HepG2 (cell line): ENCODE results near the gene CD9. TPM values are rescaled to one million over a fixed set of nuclear protein-coding genes. Genes with fewer than 3 reads are reported as not detected.

ENCODE experiments used
- ATAC-seq: fragments of 200-7000 bp; cut with Tn5 transposase; 3 replicates; pipeline ENCODE4 v1.9.1; 2020; ENCODE audit warnings: mild to moderate bottlenecking, moderate library complexity
- BruUV-seq: library from RNA; stranded (reverse); fragments of 400-500 nt; replicated peaks from 2 replicates; lab custom pipeline; 2021; lab: Mats Ljungman, UMichigan
- CTCF ChIA-PET: fragments of 300-600 bp; formaldehyde crosslinking; extraction: SDS; loops from one replicate; lab custom pipeline; 2021; ENCODE audit warnings: low total read pairs, inconsistent platforms, low intra/inter-chr PET ratio; lab: Yijun Ruan, JAX
- POLR2A ChIA-PET: fragments of 350-600 bp; sonication (Branson Sonifier 250); formaldehyde crosslinking; loops from one replicate; lab custom pipeline; 2020; ENCODE audit warnings: antibody characterized with exemption, inconsistent platforms; lab: Yijun Ruan, JAX
- DNase-seq: peaks from one replicate; pipeline ENCODE4 v3.0.0-alpha.2; 2015; ENCODE audit warnings: low spot score
- FAIRE-seq: peaks from 3 replicates; lab custom pipeline; 2011; peaks lifted over from hg19 to GRCh38; lab: Jason Lieb, UNC
- H2AFZ ChIP-seq: one replicate; pipeline ENCODE4 v1.6.1; 2011; ENCODE audit warnings: low read length, inconsistent platforms
- H3K27ac ChIP-seq: fragments of 300-600 bp; 3 replicates; pipeline ENCODE4 v1.8.0; 2011; ENCODE audit warnings: mixed run types, mild to moderate bottlenecking, mixed read lengths, low read length, inconsistent platforms; ENCODE audit not compliant: insufficient read depth; ENCODE audit errors: extremely low read length
- H3K27me3 ChIP-seq, 2 experiments: fragments of 200-600 bp in 1 of 2; 2 replicates in 1 of 2; 3 replicates in 1 of 2; pipeline versions ENCODE4 v1.6.0 to v1.8.0; 2011; ENCODE audit warnings: low read length in 2 of 2, mild to moderate bottlenecking in 2 of 2, moderate library complexity in 2 of 2, inconsistent platforms in 1 of 2; ENCODE audit not compliant: insufficient read depth in 2 of 2, control insufficient read depth in 1 of 2
- H3K36me3 ChIP-seq, 2 experiments: fragments of 200-600 bp in 1 of 2; replicated peaks in 1 of 2; 2 replicates in 1 of 2; 3 replicates in 1 of 2; pipeline versions ENCODE4 v1.5.1 to v1.8.0; 2011; ENCODE audit warnings: low read length in 2 of 2, inconsistent platforms in 1 of 2; ENCODE audit not compliant: insufficient read depth in 2 of 2, control insufficient read depth in 1 of 2
- H3K4me1 ChIP-seq: 2 replicates; pipeline ENCODE4 v1.5.1; 2012; ENCODE audit warnings: low read length, inconsistent platforms; ENCODE audit not compliant: insufficient read depth
- H3K4me2 ChIP-seq: 2 replicates; pipeline ENCODE4 v1.6.0; 2011; ENCODE audit warnings: low read depth, low read length, inconsistent platforms
- H3K4me3 ChIP-seq, 3 experiments: fragments of 200-600 bp in 1 of 3; sonication (generic), shearing (Covaris generic) in 1 of 3; replicated peaks in 1 of 3; 2 replicates each; pipeline ENCODE4 v1.5.1; 2011 to 2016; ENCODE audit warnings: low read length in 3 of 3, inconsistent platforms in 2 of 3, low read depth in 2 of 3, mild to moderate bottlenecking in 2 of 3, control low read depth in 1 of 3, mixed read lengths in 1 of 3; ENCODE audit not compliant: insufficient read depth in 1 of 3
- H3K79me2 ChIP-seq: one replicate; pipeline ENCODE4 v1.6.1; 2011; ENCODE audit warnings: low read length, inconsistent platforms; ENCODE audit not compliant: insufficient read depth
- H3K9ac ChIP-seq: 2 replicates; pipeline ENCODE4 v1.6.0; 2011; ENCODE audit warnings: mild to moderate bottlenecking, low read depth, low read length, inconsistent platforms; ENCODE audit not compliant: insufficient read depth
- H3K9me3 ChIP-seq: 2 replicates; pipeline ENCODE4 v1.5.1; 2012; ENCODE audit warnings: mild to moderate bottlenecking, low read length
- H4K20me1 ChIP-seq: 2 replicates; pipeline ENCODE4 v1.6.0; 2011; ENCODE audit warnings: inconsistent platforms, mild to moderate bottlenecking, low read length, moderate library complexity; ENCODE audit not compliant: insufficient read depth
- ASH2L ChIP-seq: fragments of 300-600, 200-600 bp; sonication (generic); IDR thresholded peaks from 2 replicates; pipeline ENCODE4 v1.7.0; 2017; ENCODE audit warnings: low read depth, mild to moderate bottlenecking, moderate library complexity, mixed read lengths, low read length; ENCODE audit not compliant: insufficient read length
- FOSL1 ChIP-seq: sonication (generic); formaldehyde crosslinking; IDR thresholded peaks from 2 replicates; pipeline ENCODE4 v1.9.0; 2021; ENCODE audit warnings: missing genetic modification reagents, borderline replicate concordance
- FOXK1 ChIP-seq: sonication (generic); formaldehyde crosslinking; IDR thresholded peaks from 2 replicates; pipeline ENCODE4 v1.4.0; 2020; ENCODE audit warnings: low read depth, missing genetic modification reagents, borderline replicate concordance
- KDM5A ChIP-seq: fragments of 200-600 bp; sonication (generic); IDR thresholded peaks from 2 replicates; pipeline ENCODE4 v1.7.0; 2018; ENCODE audit warnings: antibody characterized with exemption, mild to moderate bottlenecking, low read length, borderline replicate concordance
- SNAPC2 ChIP-seq: sonication (generic); formaldehyde crosslinking; IDR thresholded peaks from 2 replicates; pipeline ENCODE4 v1.8.1; 2022; ENCODE audit warnings: mild to moderate bottlenecking, missing genetic modification reagents
- TEAD3 ChIP-seq: optimal IDR thresholded peaks from 2 replicates; pipeline ENCODE3; 2016; ENCODE audit warnings: borderline replicate concordance
- ZNF432 ChIP-seq: sonication (generic); formaldehyde crosslinking; IDR thresholded peaks from 2 replicates; pipeline ENCODE4 v1.5.0; 2020; ENCODE audit warnings: missing genetic modification reagents, mild to moderate bottlenecking, borderline replicate concordance
- WGBS: methylation state at CpG from one replicate; pipeline ENCODE4 v1.1.6; 2017; ENCODE audit warnings: low lambda C conversion rate; 5-methylcytosine and 5-hydroxymethylcytosine counted together
- in situ Hi-C: cut with HindIII; loops from 2 replicates; pipeline ENCODE4 v1.10.0; 2017; ENCODE audit warnings: low pct_unique_long_range_greater_than_20kb; ENCODE audit not compliant: extremely low pct_ligation_motif_present
- intact Hi-C: fragments of 100-400 bp; cut with micrococcal nuclease; formaldehyde crosslinking; loops from one replicate; pipeline ENCODE4 v1.10.0; 2022; ENCODE audit not compliant: unreplicated experiment
- polyA plus RNA-seq, 8 experiments: library from polyadenylated mRNA; depleted of rRNA in 3 of 8; stranded (reverse) in 7 of 8; unstranded in 1 of 8; fragments of >200 nt; fragmentation: Illumina TruSeq in 4 of 8; extraction: Trizol in 4 of 8; gene quantifications; 2 replicates each; pipeline versions ENCODE4 v1.2.1 to v1.2.3, GENCODE V29; 2011 to 2016; ENCODE audit warnings: low read depth in 4 of 8, missing spikeins in 1 of 8, mixed read lengths in 1 of 8; ENCODE audit not compliant: insufficient read depth in 1 of 8
- total RNA-seq, 5 experiments: library from RNA; depleted of rRNA; stranded (reverse); fragments of >200 nt; fragmentation: Illumina TruSeq; extraction: Trizol; gene quantifications; 2 replicates each; pipeline ENCODE4 v1.2.3, GENCODE V29; 2016; ENCODE audit warnings: low read depth in 1 of 5
- TF ChIP-seq, protein P1 (sequence below): sonication (generic); formaldehyde crosslinking; IDR thresholded peaks from 2 replicates; pipeline ENCODE4 v1.4.0; 2020; ENCODE audit warnings: mild to moderate bottlenecking, missing genetic modification reagents
- TF ChIP-seq, protein P2 (sequence below): sonication (generic); formaldehyde crosslinking; IDR thresholded peaks from 2 replicates; pipeline ENCODE4 v1.5.0; 2020; ENCODE audit warnings: missing genetic modification reagents
- TF ChIP-seq, protein P3 (sequence below): sonication (generic); formaldehyde crosslinking; IDR thresholded peaks from 2 replicates; pipeline ENCODE4 v1.8.0; 2022; ENCODE audit warnings: mild to moderate bottlenecking, missing genetic modification reagents; ENCODE audit not compliant: insufficient replicate concordance
- TF ChIP-seq, protein P4 (sequence below): sonication (generic); formaldehyde crosslinking; IDR thresholded peaks from 2 replicates; pipeline ENCODE4 v1.4.0; 2020; ENCODE audit warnings: missing genetic modification reagents, low read depth, mild to moderate bottlenecking, borderline replicate concordance
- TF ChIP-seq, protein P5 (sequence below): sonication (generic); formaldehyde crosslinking; IDR thresholded peaks from 2 replicates; pipeline ENCODE4 v1.5.1; 2020; ENCODE audit warnings: mild to moderate bottlenecking, moderate library complexity, missing genetic modification reagents
- TF ChIP-seq, protein P6 (sequence below): IDR thresholded peaks from 2 replicates; pipeline ENCODE4 v1.6.1; 2016

The CD9 gene
- total and polyA plus RNA-seq, 2 of the 13 experiments (the other 11 are each of a cell fraction or from before 2014, with no cell fraction given): 5.8 to 38.3 TPM

DNA sequence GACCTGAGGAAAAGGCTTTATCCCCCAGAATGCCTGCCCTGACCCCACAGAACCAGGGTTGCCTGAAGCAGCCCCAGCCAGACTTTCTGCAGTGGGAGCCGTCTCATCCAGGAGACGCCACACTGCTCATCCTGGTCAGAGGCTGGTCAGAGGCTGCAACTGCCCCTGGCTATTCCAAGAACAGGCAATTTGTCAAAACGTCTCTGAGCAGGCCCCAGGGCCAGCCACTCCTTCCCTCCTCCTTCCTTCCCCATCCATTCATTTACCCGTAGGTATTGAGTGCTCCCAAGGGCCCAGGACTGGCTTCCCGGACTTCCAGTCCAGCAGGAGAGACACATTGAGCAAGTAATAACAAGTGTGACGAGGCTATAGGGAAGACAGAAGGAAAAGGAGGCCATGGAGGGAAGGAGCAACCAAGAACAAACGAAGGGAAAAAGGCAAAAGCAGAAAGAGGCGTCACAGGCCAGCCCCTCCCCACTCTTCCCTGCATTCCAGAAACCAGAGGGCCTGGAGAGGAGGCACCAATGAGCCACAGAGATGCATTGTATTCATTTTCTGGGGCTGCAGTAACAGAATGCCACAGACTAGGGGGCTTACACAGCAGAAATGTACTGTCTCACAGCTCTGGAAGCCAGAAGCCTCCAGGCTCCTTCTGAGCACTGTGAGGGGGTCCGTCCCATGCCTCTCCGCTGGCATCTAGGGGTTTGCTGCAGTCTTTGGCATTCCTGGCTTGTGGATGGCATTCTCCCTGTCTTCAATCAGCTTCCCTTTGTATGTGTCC lies 21.0 kb upstream of the CD9 start:
- in situ Hi-C loops (no loop called here), intact Hi-C loops (no loop called here)
- Histone ChIP-seq H3K27ac (no peak overlapping the region), H3K9me3 (no peaks in the 10 kb centered on the region), H3K79me2 (peaks cover 2% of the 10 kb centered on the region), H3K4me2 (peak overlapping the region; percentile 40), H4K20me1 (no peaks in the 10 kb centered on the region), H3K9ac (no peak overlapping the region), H3K4me1 (peaks cover 54% of the 10 kb centered on the region), H3K4me3 (no peak overlapping the region), H3K27me3 (peaks cover 0 to 5% of the 10 kb centered on the region in 2 experiments; a peak in 2 of 5 replicates), H3K36me3 (no peaks in the 10 kb centered on the region), H2AFZ (no peak overlapping the region)
- DNase-seq (peak; percentile 63), FAIRE-seq (peak; percentile 15), ATAC-seq (peak; percentile 24)
- ChIA-PET POLR2A (no interaction called here), CTCF (no interaction called here)
- 28% methylated on average over 8 of the region's 10 CpGs for WGBS
- BruUV-seq: no TSS peak
- TF ChIP-seq, protein P1, sequence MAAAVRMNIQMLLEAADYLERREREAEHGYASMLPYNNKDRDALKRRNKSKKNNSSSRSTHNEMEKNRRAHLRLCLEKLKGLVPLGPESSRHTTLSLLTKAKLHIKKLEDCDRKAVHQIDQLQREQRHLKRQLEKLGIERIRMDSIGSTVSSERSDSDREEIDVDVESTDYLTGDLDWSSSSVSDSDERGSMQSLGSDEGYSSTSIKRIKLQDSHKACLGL: no peak
- TF ChIP-seq, protein P2, sequence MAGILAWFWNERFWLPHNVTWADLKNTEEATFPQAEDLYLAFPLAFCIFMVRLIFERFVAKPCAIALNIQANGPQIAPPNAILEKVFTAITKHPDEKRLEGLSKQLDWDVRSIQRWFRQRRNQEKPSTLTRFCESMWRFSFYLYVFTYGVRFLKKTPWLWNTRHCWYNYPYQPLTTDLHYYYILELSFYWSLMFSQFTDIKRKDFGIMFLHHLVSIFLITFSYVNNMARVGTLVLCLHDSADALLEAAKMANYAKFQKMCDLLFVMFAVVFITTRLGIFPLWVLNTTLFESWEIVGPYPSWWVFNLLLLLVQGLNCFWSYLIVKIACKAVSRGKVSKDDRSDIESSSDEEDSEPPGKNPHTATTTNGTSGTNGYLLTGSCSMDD: no peak
- TF ChIP-seq ASH2L (no peak), ZNF432 (CRISPR knock-in tag) (no peak), TEAD3 (peak; percentile 39), SNAPC2 (0 out of 2 replicates have a peak, but pooled peaks have one; percentile 29), FOXK1 (CRISPR knock-in tag) (no peak), KDM5A (no peak), FOSL1 (CRISPR knock-in tag) (no peak)
- TF ChIP-seq, protein P3, sequence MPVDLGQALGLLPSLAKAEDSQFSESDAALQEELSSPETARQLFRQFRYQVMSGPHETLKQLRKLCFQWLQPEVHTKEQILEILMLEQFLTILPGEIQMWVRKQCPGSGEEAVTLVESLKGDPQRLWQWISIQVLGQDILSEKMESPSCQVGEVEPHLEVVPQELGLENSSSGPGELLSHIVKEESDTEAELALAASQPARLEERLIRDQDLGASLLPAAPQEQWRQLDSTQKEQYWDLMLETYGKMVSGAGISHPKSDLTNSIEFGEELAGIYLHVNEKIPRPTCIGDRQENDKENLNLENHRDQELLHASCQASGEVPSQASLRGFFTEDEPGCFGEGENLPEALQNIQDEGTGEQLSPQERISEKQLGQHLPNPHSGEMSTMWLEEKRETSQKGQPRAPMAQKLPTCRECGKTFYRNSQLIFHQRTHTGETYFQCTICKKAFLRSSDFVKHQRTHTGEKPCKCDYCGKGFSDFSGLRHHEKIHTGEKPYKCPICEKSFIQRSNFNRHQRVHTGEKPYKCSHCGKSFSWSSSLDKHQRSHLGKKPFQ: no peak
- TF ChIP-seq, protein P4, sequence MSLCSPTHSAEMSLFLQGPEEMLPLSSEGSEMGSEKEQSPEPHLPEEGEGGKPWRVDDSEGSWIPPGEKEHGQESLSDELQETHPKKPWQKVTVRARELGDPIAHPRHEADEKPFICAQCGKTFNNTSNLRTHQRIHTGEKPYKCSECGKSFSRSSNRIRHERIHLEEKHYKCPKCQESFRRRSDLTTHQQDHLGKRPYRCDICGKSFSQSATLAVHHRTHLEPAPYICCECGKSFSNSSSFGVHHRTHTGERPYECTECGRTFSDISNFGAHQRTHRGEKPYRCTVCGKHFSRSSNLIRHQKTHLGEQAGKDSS: no peak
- TF ChIP-seq, protein P5, sequence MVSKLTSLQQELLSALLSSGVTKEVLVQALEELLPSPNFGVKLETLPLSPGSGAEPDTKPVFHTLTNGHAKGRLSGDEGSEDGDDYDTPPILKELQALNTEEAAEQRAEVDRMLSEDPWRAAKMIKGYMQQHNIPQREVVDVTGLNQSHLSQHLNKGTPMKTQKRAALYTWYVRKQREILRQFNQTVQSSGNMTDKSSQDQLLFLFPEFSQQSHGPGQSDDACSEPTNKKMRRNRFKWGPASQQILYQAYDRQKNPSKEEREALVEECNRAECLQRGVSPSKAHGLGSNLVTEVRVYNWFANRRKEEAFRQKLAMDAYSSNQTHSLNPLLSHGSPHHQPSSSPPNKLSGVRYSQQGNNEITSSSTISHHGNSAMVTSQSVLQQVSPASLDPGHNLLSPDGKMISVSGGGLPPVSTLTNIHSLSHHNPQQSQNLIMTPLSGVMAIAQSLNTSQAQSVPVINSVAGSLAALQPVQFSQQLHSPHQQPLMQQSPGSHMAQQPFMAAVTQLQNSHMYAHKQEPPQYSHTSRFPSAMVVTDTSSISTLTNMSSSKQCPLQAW (CRISPR knock-in tag): no peak
- TF ChIP-seq, protein P6, sequence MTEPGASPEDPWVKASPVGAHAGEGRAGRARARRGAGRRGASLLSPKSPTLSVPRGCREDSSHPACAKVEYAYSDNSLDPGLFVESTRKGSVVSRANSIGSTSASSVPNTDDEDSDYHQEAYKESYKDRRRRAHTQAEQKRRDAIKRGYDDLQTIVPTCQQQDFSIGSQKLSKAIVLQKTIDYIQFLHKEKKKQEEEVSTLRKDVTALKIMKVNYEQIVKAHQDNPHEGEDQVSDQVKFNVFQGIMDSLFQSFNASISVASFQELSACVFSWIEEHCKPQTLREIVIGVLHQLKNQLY (CRISPR knock-in tag): no peak
